GM23338 (cell line): ENCODE results near the gene TCEA2. TPM values are rescaled to one million over a fixed set of nuclear protein-coding genes. Genes with fewer than 3 reads are reported as not detected.

Source experiments
- ATAC-seq: fragments of 200-7000 bp; cut with Tn5 transposase; 3 replicates; pipeline ENCODE4 v1.9.1; 2020
- DNase-seq: peaks from one replicate; pipeline ENCODE4 v3.0.0-alpha.2; 2015; ENCODE audit warnings: low spot score
- H2AFZ ChIP-seq: fragments of 200-600 bp; sonication (generic); 2 replicates; pipeline ENCODE4 v1.8.0; 2016; ENCODE audit warnings: antibody characterized with exemption, mild to moderate bottlenecking, moderate library complexity
- H3F3A ChIP-seq: fragments of 200-600 bp; sonication (generic); replicated peaks from 2 replicates; pipeline ENCODE4 v1.8.0; 2017; ENCODE audit warnings: antibody characterized with exemption, mixed run types, low read depth
- H3K27ac ChIP-seq: fragments of 200-600 bp; sonication (generic); 2 replicates; pipeline ENCODE4 v1.6.1; 2016; ENCODE audit warnings: low read depth
- H3K27me3 ChIP-seq: fragments of 200-600 bp; sonication (generic); 2 replicates; pipeline ENCODE4 v1.8.0; 2016; ENCODE audit warnings: mild to moderate bottlenecking, mixed run types, moderate library complexity; ENCODE audit not compliant: insufficient read depth
- H3K36me3 ChIP-seq: fragments of 200-600 bp; sonication (generic); 2 replicates; pipeline ENCODE4 v1.8.0; 2016; ENCODE audit warnings: mild to moderate bottlenecking; ENCODE audit not compliant: insufficient read depth
- H3K4me1 ChIP-seq: fragments of 200-600 bp; sonication (generic); 2 replicates; pipeline ENCODE4 v1.8.0; 2016; ENCODE audit warnings: mild to moderate bottlenecking, moderate library complexity; ENCODE audit not compliant: insufficient read depth
- H3K4me2 ChIP-seq: fragments of 200-600 bp; sonication (generic); 2 replicates; pipeline ENCODE4 v1.7.1; 2017; ENCODE audit warnings: mixed run types
- H3K4me3 ChIP-seq: fragments of 200-600 bp; sonication (generic); 2 replicates; pipeline ENCODE4 v1.6.1; 2016; ENCODE audit warnings: mixed run types
- H3K79me2 ChIP-seq: fragments of 200-600 bp; sonication (generic); replicated peaks from 2 replicates; pipeline ENCODE4 v1.8.0; 2017; ENCODE audit warnings: mild to moderate bottlenecking; ENCODE audit not compliant: insufficient read depth
- H3K9me2 ChIP-seq: fragments of 200-600 bp; sonication (generic); 2 replicates; pipeline ENCODE4 v1.8.0; 2017; ENCODE audit not compliant: insufficient read depth
- H4K20me1 ChIP-seq: fragments of 200-600 bp; sonication (generic); replicated peaks from 2 replicates; pipeline ENCODE4 v1.8.0; 2017; ENCODE audit warnings: mild to moderate bottlenecking; ENCODE audit not compliant: insufficient read depth
- H3K27ac Mint-ChIP-seq: 2 replicates; pipeline ENCODE4 v1.8.0; 2020; ENCODE audit warnings: inconsistent platforms, mild to moderate bottlenecking, moderate library complexity, mixed read lengths
- H3K27me3 Mint-ChIP-seq: 3 replicates; pipeline ENCODE4 v1.8.0; 2022; ENCODE audit warnings: low read depth, mild to moderate bottlenecking, moderate library complexity, mixed read lengths, inconsistent platforms; ENCODE audit not compliant: insufficient read depth, poor library complexity
- H3K36me3 Mint-ChIP-seq: 3 replicates; pipeline ENCODE4 v1.8.0; 2021; ENCODE audit warnings: low read depth, mild to moderate bottlenecking, inconsistent platforms, moderate library complexity, mixed read lengths
- H3K4me1 Mint-ChIP-seq: 3 replicates; pipeline ENCODE4 v1.8.0; 2020; ENCODE audit warnings: mild to moderate bottlenecking, inconsistent platforms, mixed read lengths
- H3K4me3 Mint-ChIP-seq: 3 replicates; pipeline ENCODE4 v1.8.0; 2021; ENCODE audit warnings: moderate library complexity, mild to moderate bottlenecking, inconsistent platforms, mixed read lengths
- H3K9me3 Mint-ChIP-seq: 3 replicates; pipeline ENCODE4 v1.8.0; 2020; ENCODE audit warnings: moderate library complexity, mild to moderate bottlenecking, inconsistent platforms, mixed read lengths
- CREB1 ChIP-seq: fragments of 250-450 bp; sonication (Bioruptor Pico); IDR thresholded peaks from 2 replicates; pipeline ENCODE4 v1.5.0; 2020; ENCODE audit warnings: low read depth, mild to moderate bottlenecking, moderate library complexity
- CTCF ChIP-seq, 2 experiments: fragments of 200-600 bp in 1 of 2; sonication (generic) in 1 of 2; conservative IDR thresholded peaks; 2 replicates each; pipeline versions ENCODE4 v1.5.1 to v1.6.1; 2016 to 2017; ENCODE audit warnings: antibody characterized with exemption in 2 of 2, low read depth in 2 of 2, mild to moderate bottlenecking in 2 of 2, moderate library complexity in 1 of 2
- EZH2 ChIP-seq: fragments of 200-600 bp; sonication (generic); IDR thresholded peaks from one replicate; pipeline ENCODE4 v1.8.0; 2017; ENCODE audit warnings: antibody characterized with exemption, mild to moderate bottlenecking, low read depth; ENCODE audit not compliant: unreplicated experiment
- EZH2phosphoT487 ChIP-seq: fragments of 200-600 bp; sonication (generic); IDR thresholded peaks from one replicate; pipeline ENCODE4 v1.8.1; 2018; ENCODE audit warnings: antibody characterized with exemption; ENCODE audit not compliant: unreplicated experiment
- JUNB ChIP-seq: IDR thresholded peaks from one replicate; pipeline ENCODE4 v1.6.1; 2016; ENCODE audit warnings: antibody characterized with exemption; ENCODE audit not compliant: unreplicated experiment
- NANOG ChIP-seq: IDR thresholded peaks from 2 replicates; pipeline ENCODE4 v1.6.1; 2016; ENCODE audit warnings: antibody characterized with exemption, borderline replicate concordance
- POLR2AphosphoS5 ChIP-seq: IDR thresholded peaks from 2 replicates; pipeline ENCODE4 v1.6.1; 2016; ENCODE audit warnings: antibody characterized with exemption, low read depth
- REST ChIP-seq: IDR thresholded peaks from one replicate; pipeline ENCODE4 v1.6.1; 2018; ENCODE audit warnings: antibody characterized with exemption; ENCODE audit not compliant: unreplicated experiment
- STAT1 ChIP-seq: IDR thresholded peaks from one replicate; pipeline ENCODE4 v1.6.1; 2016; ENCODE audit warnings: antibody characterized with exemption; ENCODE audit not compliant: unreplicated experiment
- ZNF114 ChIP-seq: fragments of 250-450 bp; sonication (Bioruptor Pico); IDR thresholded peaks from 2 replicates; pipeline ENCODE4 v1.5.0; 2020; ENCODE audit warnings: mild to moderate bottlenecking, moderate library complexity
- ZNF331 ChIP-seq: fragments of 250-450 bp; sonication (Bioruptor Pico); IDR thresholded peaks from 2 replicates; pipeline ENCODE4 v1.5.0; 2020; ENCODE audit warnings: low read depth, mild to moderate bottlenecking, moderate library complexity
- polyA plus RNA-seq: library from polyadenylated mRNA; unstranded; fragments of >200 nt; fragmentation: Nextera tagmentation; extraction: Ambion mirVana; gene quantifications from 2 replicates; pipeline ENCODE4 v1.2.1, GENCODE V29; 2016
- total RNA-seq: library from RNA; depleted of rRNA; stranded (reverse); fragments of >200 nt; shearing (Covaris generic); gene quantifications from 2 replicates; pipeline ENCODE4 v1.2.3, GENCODE V29; 2014
- TF ChIP-seq, protein P1 (sequence below): fragments of 250-450 bp; sonication (Bioruptor Pico); IDR thresholded peaks from 2 replicates; pipeline ENCODE4 v1.5.0; 2020; ENCODE audit warnings: mild to moderate bottlenecking, moderate library complexity
- TF ChIP-seq, protein P2 (sequence below): IDR thresholded peaks from 2 replicates; pipeline ENCODE4 v1.6.1; 2016; ENCODE audit warnings: antibody characterized with exemption

The TCEA2 gene
- total and polyA plus RNA-seq, 2 experiments from 2014 or later = 21.0 to 54.4 TPM

DNA sequence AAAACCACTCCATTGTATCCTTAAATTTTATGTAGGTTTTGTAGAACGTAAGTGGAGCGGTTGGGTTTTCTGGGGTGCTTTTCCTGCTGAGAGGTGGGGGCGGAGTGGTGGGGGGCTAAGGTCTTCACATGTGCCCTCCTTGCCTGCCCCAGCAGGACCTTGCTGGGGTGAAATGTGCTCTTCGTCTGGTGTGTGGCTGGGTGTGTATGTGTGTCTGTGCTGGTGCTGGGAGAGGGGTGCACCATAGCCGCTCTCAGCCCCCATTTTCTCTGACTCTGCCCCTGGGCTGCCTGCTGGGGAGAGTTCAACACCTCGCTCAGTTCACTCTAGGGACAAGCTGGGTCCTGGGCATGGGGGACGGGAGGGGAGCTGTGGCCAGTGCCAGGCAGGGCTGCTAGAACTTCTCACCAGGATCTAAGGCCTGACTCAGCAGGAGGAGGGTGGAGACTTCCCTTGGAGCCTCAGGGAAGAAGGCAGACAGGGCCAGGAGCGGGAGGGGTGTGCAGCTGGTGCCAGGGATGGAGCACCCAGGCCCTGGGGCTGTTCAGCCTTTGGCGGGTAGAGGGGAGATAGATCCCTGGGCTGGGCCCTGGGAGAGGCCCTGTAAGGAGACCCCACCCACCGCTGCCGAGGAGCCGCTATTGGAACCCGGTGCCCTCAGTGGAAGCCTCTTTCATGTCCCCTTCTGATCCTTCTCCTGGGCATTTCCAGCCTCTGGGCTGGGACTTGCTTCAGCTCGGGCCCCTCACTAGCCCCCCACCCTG is 18.3 kb upstream of the TCEA2 start:
- TF ChIP-seq EZH2 = no peak
- no peak for TF ChIP-seq CREB1
- TF ChIP-seq ZNF331 (CRISPR knock-in tag) = no peak
- TF ChIP-seq ZNF114 (CRISPR knock-in tag) = no peak
- no peak for TF ChIP-seq REST
- no peak for TF ChIP-seq POLR2AphosphoS5
- TF ChIP-seq, protein P1, sequence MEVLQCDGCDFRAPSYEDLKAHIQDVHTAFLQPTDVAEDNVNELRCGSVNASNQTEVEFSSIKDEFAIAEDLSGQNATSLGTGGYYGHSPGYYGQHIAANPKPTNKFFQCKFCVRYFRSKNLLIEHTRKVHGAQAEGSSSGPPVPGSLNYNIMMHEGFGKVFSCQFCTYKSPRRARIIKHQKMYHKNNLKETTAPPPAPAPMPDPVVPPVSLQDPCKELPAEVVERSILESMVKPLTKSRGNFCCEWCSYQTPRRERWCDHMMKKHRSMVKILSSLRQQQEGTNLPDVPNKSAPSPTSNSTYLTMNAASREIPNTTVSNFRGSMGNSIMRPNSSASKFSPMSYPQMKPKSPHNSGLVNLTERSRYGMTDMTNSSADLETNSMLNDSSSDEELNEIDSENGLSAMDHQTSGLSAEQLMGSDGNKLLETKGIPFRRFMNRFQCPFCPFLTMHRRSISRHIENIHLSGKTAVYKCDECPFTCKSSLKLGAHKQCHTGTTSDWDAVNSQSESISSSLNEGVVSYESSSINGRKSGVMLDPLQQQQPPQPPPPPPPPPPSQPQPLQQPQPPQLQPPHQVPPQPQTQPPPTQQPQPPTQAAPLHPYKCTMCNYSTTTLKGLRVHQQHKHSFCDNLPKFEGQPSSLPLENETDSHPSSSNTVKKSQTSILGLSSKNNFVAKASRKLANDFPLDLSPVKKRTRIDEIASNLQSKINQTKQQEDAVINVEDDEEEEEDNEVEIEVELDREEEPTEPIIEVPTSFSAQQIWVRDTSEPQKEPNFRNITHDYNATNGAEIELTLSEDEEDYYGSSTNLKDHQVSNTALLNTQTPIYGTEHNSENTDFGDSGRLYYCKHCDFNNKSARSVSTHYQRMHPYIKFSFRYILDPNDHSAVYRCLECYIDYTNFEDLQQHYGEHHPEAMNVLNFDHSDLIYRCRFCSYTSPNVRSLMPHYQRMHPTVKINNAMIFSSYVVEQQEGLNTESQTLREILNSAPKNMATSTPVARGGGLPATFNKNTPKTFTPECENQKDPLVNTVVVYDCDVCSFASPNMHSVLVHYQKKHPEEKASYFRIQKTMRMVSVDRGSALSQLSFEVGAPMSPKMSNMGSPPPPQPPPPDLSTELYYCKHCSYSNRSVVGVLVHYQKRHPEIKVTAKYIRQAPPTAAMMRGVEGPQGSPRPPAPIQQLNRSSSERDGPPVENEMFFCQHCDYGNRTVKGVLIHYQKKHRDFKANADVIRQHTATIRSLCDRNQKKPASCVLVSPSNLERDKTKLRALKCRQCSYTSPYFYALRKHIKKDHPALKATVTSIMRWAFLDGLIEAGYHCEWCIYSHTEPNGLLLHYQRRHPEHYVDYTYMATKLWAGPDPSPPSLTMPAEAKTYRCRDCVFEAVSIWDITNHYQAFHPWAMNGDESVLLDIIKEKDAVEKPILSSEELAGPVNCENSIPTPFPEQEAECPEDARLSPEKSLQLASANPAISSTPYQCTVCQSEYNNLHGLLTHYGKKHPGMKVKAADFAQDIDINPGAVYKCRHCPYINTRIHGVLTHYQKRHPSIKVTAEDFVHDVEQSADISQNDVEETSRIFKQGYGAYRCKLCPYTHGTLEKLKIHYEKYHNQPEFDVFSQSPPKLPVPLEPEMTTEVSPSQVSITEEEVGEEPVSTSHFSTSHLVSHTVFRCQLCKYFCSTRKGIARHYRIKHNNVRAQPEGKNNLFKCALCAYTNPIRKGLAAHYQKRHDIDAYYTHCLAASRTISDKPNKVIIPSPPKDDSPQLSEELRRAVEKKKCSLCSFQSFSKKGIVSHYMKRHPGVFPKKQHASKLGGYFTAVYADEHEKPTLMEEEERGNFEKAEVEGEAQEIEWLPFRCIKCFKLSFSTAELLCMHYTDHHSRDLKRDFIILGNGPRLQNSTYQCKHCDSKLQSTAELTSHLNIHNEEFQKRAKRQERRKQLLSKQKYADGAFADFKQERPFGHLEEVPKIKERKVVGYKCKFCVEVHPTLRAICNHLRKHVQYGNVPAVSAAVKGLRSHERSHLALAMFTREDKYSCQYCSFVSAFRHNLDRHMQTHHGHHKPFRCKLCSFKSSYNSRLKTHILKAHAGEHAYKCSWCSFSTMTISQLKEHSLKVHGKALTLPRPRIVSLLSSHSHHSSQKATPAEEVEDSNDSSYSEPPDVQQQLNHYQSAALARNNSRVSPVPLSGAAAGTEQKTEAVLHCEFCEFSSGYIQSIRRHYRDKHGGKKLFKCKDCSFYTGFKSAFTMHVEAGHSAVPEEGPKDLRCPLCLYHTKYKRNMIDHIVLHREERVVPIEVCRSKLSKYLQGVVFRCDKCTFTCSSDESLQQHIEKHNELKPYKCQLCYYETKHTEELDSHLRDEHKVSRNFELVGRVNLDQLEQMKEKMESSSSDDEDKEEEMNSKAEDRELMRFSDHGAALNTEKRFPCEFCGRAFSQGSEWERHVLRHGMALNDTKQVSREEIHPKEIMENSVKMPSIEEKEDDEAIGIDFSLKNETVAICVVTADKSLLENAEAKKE (CRISPR knock-in tag) = no peak
- TF ChIP-seq, protein P2, sequence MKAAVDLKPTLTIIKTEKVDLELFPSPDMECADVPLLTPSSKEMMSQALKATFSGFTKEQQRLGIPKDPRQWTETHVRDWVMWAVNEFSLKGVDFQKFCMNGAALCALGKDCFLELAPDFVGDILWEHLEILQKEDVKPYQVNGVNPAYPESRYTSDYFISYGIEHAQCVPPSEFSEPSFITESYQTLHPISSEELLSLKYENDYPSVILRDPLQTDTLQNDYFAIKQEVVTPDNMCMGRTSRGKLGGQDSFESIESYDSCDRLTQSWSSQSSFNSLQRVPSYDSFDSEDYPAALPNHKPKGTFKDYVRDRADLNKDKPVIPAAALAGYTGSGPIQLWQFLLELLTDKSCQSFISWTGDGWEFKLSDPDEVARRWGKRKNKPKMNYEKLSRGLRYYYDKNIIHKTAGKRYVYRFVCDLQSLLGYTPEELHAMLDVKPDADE = no peak
- TF ChIP-seq CTCF (conservative IDR thresholded peaks at IDR 0.05; ENCODE audit: low read depth in 2 of 2) = no peak
- no peak for TF ChIP-seq EZH2phosphoT487
- TF ChIP-seq STAT1 = no peak
- TF ChIP-seq NANOG = no peak
- TF ChIP-seq JUNB = no peak
- no peak overlapping the region for H2AFZ ChIP-seq
- no peak overlapping the region for H3K27ac ChIP-seq
- H3K4me1 ChIP-seq = peaks cover 22% of the 10 kb centered on the region
- no peak overlapping the region; the same call in 1 of the 2 replicates for H3K4me2 ChIP-seq
- H4K20me1 ChIP-seq = no peaks in the 10 kb centered on the region
- no peaks in the 10 kb centered on the region for H3K36me3 ChIP-seq
- H3K4me1 Mint-ChIP-seq = peaks cover 20% of the 10 kb centered on the region
- H3K9me3 Mint-ChIP-seq = no peaks in the 10 kb centered on the region
- H3F3A ChIP-seq = peaks cover 7% of the 10 kb centered on the region; the same call in 1 of the 2 replicates
- no peaks in the 10 kb centered on the region for H3K9me2 ChIP-seq
- no peak overlapping the region for H3K4me3 ChIP-seq
- no peaks in the 10 kb centered on the region; the same call in 2 of the 3 replicates for H3K36me3 Mint-ChIP-seq
- no peak for ATAC-seq
- H3K27me3 ChIP-seq = peaks cover 89% of the 10 kb centered on the region
- peaks cover 70% of the 10 kb centered on the region for H3K27me3 Mint-ChIP-seq
- H3K4me3 Mint-ChIP-seq = no peak overlapping the region
- no peaks in the 10 kb centered on the region for H3K79me2 ChIP-seq
- DNase-seq = no peak
- H3K27ac Mint-ChIP-seq = no peak overlapping the region
